ENCODE data around the gene DPYSL4.

GRCh38 chr10:132138133-132138532, 48.6 kb upstream of the DPYSL4 start:
- TF ChIP-seq PAX5 (IDR thresholded peaks at IDR 0.05; ENCODE audit: insufficient read depth, low read length, severe bottlenecking): no peak
- TF ChIP-seq POLR2A (IDR thresholded peaks at IDR 0.05; ENCODE audit: low read depth, low read length): no peak
- TF ChIP-seq POLR2AphosphoS5 (IDR thresholded peaks at IDR 0.05; ENCODE audit: low read depth, low read length): no peak
- TF ChIP-seq POU2F2 (IDR thresholded peaks at IDR 0.05; ENCODE audit: low read depth, low read length): no peak

Measured in GM12891 (cell line).